ENCODE measurements around the gene RAB20. TPM values are rescaled to one million over a fixed set of nuclear protein-coding genes. Genes with fewer than 3 reads are reported as not detected.
A peak's percentile ranks its signal among the peaks of the same experiment; 100 is the strongest.

RAB20 gene
- total RNA-seq, 1 donor from 2014 or later: 51.3 TPM

DNA sequence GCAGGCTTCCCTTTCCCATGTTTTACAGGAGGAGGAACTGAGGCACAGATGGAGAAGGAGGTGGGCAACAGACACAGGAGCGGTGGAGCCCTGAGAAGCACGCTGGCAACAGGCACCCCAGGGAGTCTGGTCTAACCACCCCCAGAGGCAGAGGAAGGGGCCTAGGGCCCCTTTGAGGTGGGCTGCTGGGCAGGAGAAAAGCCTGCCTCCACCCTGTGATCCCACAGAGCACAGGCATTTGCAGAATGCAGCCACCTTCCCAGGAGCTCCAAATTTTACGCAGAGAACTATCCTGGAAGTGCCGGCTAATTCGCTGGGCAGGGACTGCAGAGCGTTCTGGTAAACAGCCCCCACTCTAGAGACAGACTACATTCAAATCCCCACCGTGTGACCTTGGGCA, 30.4 kb downstream of the RAB20 start:
- Histone ChIP-seq H3K36me3 (peaks cover 3% of the 10 kb centered on the region), H3K9me3 (no peaks in the 10 kb centered on the region), H3K27ac (no peak overlapping the region), H3K4me1 (peaks cover 81% of the 10 kb centered on the region), H3K4me3 (no peak overlapping the region), H3K27me3 (ENCODE audit: low read depth) (no peaks in the 10 kb centered on the region)
- intact Hi-C loops (cut with DNase I): no loop called here
- peak; percentile 14 for DNase-seq
- TF ChIP-seq, protein P1, sequence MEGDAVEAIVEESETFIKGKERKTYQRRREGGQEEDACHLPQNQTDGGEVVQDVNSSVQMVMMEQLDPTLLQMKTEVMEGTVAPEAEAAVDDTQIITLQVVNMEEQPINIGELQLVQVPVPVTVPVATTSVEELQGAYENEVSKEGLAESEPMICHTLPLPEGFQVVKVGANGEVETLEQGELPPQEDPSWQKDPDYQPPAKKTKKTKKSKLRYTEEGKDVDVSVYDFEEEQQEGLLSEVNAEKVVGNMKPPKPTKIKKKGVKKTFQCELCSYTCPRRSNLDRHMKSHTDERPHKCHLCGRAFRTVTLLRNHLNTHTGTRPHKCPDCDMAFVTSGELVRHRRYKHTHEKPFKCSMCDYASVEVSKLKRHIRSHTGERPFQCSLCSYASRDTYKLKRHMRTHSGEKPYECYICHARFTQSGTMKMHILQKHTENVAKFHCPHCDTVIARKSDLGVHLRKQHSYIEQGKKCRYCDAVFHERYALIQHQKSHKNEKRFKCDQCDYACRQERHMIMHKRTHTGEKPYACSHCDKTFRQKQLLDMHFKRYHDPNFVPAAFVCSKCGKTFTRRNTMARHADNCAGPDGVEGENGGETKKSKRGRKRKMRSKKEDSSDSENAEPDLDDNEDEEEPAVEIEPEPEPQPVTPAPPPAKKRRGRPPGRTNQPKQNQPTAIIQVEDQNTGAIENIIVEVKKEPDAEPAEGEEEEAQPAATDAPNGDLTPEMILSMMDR (IDR thresholded peaks at IDR 0.05): no peak
- no peak for ATAC-seq

DNA sequence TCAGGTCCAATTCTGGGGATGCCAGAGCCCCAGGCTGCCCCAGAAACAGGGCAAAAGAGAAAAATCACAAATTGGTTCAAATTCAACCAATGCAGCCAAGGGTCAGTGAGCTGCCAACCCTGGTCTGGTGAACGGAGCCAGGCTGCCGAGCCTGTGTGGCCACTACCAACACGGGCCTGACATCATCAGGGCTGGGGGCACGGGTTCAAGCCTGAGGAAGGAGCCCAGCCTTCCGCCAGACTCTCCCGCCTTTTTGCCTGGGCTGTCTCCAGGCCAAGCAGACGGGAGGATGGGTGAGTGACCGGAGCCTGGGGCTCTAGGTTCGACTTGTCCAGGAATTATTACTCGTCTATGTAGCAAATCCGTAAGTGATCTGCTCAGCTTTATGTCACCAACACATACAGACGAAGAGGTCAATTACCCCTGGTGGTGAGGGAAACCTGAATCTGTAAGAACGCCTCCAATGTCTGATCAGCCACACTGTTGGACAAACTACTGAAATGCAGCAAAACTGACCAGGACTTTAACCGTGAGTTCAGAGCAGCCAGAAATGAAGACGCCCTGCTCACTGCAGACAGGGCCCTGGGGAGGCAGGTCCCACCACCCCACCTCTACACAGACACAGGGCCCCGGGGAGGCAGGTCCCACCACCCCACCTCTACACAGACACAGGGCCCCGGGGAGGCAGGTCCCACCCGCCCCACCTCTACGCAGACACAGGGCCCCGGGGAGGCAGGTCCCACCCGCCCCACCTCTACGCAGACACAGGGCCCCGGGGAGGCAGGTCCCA, 31.8 kb downstream of the RAB20 start:
- peak overlapping the region; percentile 8 for H3K27ac ChIP-seq
- ATAC-seq (no peak), DNase-seq (no peak)
- TF ChIP-seq, protein P1 (IDR thresholded peaks at IDR 0.05): no peak
- no peaks in the 10 kb centered on the region for H3K9me3 ChIP-seq
- no peaks in the 10 kb centered on the region for H3K36me3 ChIP-seq
- peaks cover 81% of the 10 kb centered on the region for H3K4me1 ChIP-seq
- no peaks in the 10 kb centered on the region for H3K27me3 ChIP-seq (ENCODE audit: low read depth)
- intact Hi-C loops (cut with DNase I): no loop called here
- H3K4me3 ChIP-seq: no peak overlapping the region

DNA sequence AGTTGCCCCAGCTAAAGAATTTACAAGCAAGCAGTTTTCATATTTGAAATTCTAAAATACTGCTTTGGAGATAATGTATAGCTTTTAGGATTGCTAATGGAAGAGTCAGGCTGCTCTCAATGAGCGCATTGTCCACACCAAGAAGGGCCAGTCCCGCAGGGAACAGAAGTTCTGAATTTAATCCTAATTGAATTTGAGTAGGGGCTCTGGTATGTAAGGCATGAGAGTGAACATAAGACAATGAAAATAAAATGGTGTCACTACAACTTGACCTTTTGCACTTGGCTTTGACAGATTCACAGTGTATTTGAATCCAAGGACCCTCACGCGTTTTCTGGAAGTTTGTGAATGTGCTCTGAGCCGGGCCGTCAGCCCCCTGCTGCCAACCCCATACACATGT, 32.6 kb downstream of the RAB20 start:
- DNase-seq (no peak), ATAC-seq (no peak)
- H3K27ac ChIP-seq: peak overlapping the region; percentile 8
- H3K4me3 ChIP-seq: no peak overlapping the region
- peaks cover 81% of the 10 kb centered on the region for H3K4me1 ChIP-seq
- H3K9me3 ChIP-seq: no peaks in the 10 kb centered on the region
- H3K36me3 ChIP-seq: no peaks in the 10 kb centered on the region
- TF ChIP-seq, protein P1 (IDR thresholded peaks at IDR 0.05): no peak
- no peaks in the 10 kb centered on the region for H3K27me3 ChIP-seq (ENCODE audit: low read depth)
- intact Hi-C loops (cut with DNase I): no loop called here

DNA sequence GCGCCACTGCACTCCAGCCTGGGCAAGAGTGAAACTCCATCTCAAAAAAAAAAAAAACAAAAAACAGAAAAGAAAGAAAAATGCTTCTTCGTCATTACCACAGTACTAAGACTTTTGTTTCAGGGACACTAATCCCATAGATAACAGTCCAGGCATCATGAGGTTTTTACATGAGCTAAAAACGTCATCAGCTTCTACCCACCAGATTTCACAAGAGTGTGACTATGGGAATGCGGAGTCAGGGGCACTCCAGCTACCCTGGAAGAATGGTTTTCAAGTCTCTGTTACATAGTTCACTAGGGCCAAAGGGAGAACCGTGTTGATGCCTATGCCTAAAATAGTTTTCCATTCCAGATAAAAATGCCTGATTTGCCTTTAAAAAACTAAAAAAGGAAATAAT, 33.2 kb downstream of the RAB20 start:
- DNase-seq: no peak
- Histone ChIP-seq H3K36me3 (peaks cover 5% of the 10 kb centered on the region), H3K4me1 (peaks cover 79% of the 10 kb centered on the region), H3K4me3 (no peak overlapping the region), H3K9me3 (no peaks in the 10 kb centered on the region), H3K27me3 (ENCODE audit: low read depth) (no peaks in the 10 kb centered on the region), H3K27ac (peak overlapping the region; percentile 73)
- ATAC-seq: no peak
- TF ChIP-seq, protein P1 (IDR thresholded peaks at IDR 0.05): no peak
- intact Hi-C loops (cut with DNase I): no loop called here

DNA sequence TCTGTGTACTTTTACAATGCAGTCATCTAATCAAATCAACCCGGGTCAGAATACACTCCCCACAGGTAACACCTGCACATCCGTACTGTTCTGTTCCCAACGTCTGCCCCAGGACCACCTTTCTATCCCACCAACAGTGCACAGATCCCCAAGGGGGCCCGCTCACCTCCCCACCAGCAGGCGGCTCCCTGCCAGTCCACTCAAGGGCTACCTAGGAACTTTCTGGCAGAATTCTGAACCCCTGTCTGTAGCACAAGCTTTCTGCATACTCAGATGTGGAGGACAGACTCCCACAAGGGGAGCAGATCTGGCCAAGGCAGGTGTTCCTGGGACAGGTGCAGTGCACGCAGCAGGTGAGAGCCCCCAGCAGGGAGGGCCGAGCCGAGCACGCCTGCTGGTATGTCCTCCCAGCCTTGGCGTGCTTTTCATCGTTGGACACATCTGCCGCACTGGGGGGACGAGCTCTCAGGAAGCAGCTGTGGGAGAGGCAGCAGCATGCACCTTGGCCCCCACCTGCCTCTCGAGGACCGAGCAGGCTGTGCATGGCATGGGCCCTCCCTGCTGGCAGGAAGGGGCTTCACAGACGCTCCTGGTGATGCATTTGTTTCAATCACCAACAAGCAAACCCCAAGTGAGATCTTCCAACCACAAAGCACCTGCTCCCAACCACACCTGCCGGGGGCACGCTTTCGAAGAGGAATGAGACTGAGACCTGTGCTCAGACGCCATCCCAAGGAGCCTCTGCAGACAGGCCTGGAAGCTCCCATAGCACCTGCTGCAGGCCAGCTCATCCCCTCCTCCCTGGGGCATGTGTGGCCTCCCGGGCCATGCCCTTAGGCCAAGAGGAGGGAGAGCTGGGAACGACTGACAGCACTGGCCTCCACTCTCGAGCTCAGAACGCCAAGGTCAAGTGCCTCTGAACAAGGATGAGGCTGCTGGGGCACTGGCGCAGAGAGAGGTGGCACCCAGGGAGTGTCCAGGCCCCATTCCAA, 35.9 kb downstream of the RAB20 start:
- no peak overlapping the region for H3K4me3 ChIP-seq
- peak; percentile 23 to 78 for ATAC-seq
- peak; percentile 75 for DNase-seq
- intact Hi-C loops (cut with DNase I): no loop called here
- H3K4me1 ChIP-seq: peaks cover 82% of the 10 kb centered on the region
- no peaks in the 10 kb centered on the region for H3K27me3 ChIP-seq (ENCODE audit: low read depth)
- H3K9me3 ChIP-seq: no peaks in the 10 kb centered on the region
- TF ChIP-seq, protein P1 (IDR thresholded peaks at IDR 0.05): no peak
- H3K27ac ChIP-seq: peak overlapping the region; percentile 69
- H3K36me3 ChIP-seq: peaks cover 12% of the 10 kb centered on the region
